ENCODE results near the gene IL16.

DNA sequence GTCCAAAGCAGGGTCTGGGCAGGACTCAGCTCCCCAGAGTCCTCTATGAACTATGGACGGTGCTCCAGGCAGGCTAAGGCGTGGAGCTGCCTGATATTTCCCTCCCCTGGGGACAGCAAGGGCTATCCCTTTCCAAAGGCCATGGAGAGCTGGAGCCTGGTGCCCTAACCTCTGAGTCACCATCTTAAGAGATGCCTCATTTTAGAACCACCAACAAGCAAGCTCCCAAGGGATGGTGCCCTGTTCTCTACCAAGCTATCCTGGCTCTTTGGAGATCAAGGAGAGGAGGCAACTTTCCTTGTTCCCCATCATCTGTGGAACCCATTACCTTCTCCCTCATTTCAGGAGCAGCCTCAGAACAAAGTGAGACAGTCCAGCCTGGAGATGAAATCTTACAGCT, 111.6 kb downstream of the IL16 start:
- TF ChIP-seq, protein P1, sequence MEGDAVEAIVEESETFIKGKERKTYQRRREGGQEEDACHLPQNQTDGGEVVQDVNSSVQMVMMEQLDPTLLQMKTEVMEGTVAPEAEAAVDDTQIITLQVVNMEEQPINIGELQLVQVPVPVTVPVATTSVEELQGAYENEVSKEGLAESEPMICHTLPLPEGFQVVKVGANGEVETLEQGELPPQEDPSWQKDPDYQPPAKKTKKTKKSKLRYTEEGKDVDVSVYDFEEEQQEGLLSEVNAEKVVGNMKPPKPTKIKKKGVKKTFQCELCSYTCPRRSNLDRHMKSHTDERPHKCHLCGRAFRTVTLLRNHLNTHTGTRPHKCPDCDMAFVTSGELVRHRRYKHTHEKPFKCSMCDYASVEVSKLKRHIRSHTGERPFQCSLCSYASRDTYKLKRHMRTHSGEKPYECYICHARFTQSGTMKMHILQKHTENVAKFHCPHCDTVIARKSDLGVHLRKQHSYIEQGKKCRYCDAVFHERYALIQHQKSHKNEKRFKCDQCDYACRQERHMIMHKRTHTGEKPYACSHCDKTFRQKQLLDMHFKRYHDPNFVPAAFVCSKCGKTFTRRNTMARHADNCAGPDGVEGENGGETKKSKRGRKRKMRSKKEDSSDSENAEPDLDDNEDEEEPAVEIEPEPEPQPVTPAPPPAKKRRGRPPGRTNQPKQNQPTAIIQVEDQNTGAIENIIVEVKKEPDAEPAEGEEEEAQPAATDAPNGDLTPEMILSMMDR (IDR thresholded peaks at IDR 0.05) = no peak
- TF ChIP-seq POLR2A (IDR thresholded peaks at IDR 0.05) = no peak
